ENCODE measurements around the gene SLC26A2.

SLC26A2 gene

DNA sequence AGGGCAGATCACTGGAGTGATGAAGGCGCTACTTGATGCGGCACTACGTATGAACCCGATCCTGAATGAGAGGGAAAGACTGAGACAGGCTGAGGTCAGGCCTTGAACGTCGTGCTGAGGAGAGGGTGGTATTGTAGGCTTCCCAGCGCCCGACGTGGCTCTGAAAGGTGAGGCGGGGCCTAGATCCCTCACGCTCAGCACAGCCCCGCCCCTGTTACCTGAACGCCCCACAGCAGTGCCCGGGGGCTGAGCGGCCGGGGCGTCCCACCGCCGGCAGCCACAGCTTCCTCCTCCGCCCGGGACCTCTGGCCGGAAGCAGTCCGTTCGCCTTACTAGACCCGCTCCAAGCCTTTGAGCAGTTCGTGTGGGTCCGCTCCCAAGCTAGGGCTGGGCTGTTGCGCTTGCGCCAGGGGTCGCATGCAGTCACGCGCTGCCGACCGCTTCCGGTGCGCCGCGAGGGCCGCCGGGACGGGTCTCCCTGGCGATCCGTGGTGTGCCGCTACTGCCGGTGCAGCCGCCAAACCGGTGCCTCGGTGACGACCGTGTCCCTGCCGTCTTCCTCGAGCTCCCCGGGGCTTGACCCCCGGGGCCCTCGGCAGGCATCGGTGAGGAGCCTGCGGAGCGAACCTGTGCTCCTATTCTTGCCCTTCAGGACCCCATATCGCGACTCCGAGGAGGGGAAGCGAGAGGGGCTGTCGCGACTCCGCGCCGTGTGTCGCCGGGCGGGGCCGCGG, 39.9 kb downstream of the SLC26A2 start, which contains the start of the genes HMGXB3 and TIGD6 (continued):
- TF ChIP-seq, protein P1, sequence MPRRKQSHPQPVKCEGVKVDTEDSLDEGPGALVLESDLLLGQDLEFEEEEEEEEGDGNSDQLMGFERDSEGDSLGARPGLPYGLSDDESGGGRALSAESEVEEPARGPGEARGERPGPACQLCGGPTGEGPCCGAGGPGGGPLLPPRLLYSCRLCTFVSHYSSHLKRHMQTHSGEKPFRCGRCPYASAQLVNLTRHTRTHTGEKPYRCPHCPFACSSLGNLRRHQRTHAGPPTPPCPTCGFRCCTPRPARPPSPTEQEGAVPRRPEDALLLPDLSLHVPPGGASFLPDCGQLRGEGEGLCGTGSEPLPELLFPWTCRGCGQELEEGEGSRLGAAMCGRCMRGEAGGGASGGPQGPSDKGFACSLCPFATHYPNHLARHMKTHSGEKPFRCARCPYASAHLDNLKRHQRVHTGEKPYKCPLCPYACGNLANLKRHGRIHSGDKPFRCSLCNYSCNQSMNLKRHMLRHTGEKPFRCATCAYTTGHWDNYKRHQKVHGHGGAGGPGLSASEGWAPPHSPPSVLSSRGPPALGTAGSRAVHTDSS (tag by site-specific recombination; IDR thresholded peaks at IDR 0.05), result no peak
- TF ChIP-seq, protein P2, sequence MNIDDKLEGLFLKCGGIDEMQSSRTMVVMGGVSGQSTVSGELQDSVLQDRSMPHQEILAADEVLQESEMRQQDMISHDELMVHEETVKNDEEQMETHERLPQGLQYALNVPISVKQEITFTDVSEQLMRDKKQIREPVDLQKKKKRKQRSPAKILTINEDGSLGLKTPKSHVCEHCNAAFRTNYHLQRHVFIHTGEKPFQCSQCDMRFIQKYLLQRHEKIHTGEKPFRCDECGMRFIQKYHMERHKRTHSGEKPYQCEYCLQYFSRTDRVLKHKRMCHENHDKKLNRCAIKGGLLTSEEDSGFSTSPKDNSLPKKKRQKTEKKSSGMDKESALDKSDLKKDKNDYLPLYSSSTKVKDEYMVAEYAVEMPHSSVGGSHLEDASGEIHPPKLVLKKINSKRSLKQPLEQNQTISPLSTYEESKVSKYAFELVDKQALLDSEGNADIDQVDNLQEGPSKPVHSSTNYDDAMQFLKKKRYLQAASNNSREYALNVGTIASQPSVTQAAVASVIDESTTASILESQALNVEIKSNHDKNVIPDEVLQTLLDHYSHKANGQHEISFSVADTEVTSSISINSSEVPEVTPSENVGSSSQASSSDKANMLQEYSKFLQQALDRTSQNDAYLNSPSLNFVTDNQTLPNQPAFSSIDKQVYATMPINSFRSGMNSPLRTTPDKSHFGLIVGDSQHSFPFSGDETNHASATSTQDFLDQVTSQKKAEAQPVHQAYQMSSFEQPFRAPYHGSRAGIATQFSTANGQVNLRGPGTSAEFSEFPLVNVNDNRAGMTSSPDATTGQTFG (tag by site-specific recombination; IDR thresholded peaks at IDR 0.05; ENCODE audit: borderline replicate concordance), result no peak
- TF ChIP-seq ZNF560 (tag by site-specific recombination; IDR thresholded peaks at IDR 0.05; ENCODE audit: borderline replicate concordance), result no peak
- TF ChIP-seq, protein P3, sequence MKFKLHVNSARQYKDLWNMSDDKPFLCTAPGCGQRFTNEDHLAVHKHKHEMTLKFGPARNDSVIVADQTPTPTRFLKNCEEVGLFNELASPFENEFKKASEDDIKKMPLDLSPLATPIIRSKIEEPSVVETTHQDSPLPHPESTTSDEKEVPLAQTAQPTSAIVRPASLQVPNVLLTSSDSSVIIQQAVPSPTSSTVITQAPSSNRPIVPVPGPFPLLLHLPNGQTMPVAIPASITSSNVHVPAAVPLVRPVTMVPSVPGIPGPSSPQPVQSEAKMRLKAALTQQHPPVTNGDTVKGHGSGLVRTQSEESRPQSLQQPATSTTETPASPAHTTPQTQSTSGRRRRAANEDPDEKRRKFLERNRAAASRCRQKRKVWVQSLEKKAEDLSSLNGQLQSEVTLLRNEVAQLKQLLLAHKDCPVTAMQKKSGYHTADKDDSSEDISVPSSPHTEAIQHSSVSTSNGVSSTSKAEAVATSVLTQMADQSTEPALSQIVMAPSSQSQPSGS (tag by site-specific recombination; IDR thresholded peaks at IDR 0.05; ENCODE audit: low read depth), result no peak
- no peak; the same call in 1 of the 2 replicates for TF ChIP-seq KLF10 (tag by site-specific recombination; IDR thresholded peaks at IDR 0.05)
- TF ChIP-seq ZNF501 (tag by site-specific recombination; IDR thresholded peaks at IDR 0.05), result peak; percentile 97; the same call in 1 of the 2 replicates
- TF ChIP-seq MYNN (tag by site-specific recombination; IDR thresholded peaks at IDR 0.05; ENCODE audit: borderline replicate concordance), result no peak
- TF ChIP-seq ZNF214 (tag by site-specific recombination; IDR thresholded peaks at IDR 0.05; ENCODE audit: borderline replicate concordance), result no peak
- TF ChIP-seq ZNF76 (tag by site-specific recombination; IDR thresholded peaks at IDR 0.05; ENCODE audit: borderline replicate concordance, low read depth), result peak; percentile 95
- TF ChIP-seq ZNF629 (tag by site-specific recombination; IDR thresholded peaks at IDR 0.05), result peak; percentile 67; the same call in 1 of the 2 replicates
- peak; percentile 66 for TF ChIP-seq EGR2 (tag by site-specific recombination; IDR thresholded peaks at IDR 0.05; ENCODE audit: low read depth)
- TF ChIP-seq, protein P4, sequence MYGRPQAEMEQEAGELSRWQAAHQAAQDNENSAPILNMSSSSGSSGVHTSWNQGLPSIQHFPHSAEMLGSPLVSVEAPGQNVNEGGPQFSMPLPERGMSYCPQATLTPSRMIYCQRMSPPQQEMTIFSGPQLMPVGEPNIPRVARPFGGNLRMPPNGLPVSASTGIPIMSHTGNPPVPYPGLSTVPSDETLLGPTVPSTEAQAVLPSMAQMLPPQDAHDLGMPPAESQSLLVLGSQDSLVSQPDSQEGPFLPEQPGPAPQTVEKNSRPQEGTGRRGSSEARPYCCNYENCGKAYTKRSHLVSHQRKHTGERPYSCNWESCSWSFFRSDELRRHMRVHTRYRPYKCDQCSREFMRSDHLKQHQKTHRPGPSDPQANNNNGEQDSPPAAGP (tag by site-specific recombination; IDR thresholded peaks at IDR 0.05), result peak; percentile 78; the same call in 1 of the 2 replicates
- TF ChIP-seq ZNF600 (tag by site-specific recombination; IDR thresholded peaks at IDR 0.05), result peak; percentile 87
- TF ChIP-seq ZNF239 (tag by site-specific recombination; IDR thresholded peaks at IDR 0.05), result no peak; the same call in 1 of the 2 replicates
- TF ChIP-seq ZNF747 (tag by site-specific recombination; IDR thresholded peaks at IDR 0.05), result no peak
- peak; percentile 90; the same call in 1 of the 2 replicates for TF ChIP-seq GLI4 (tag by site-specific recombination; IDR thresholded peaks at IDR 0.05)
- TF ChIP-seq KLF8 (tag by site-specific recombination; IDR thresholded peaks at IDR 0.05), result peak; percentile 86; the same call in 1 of the 2 replicates
- TF ChIP-seq GLIS1 (tag by site-specific recombination; IDR thresholded peaks at IDR 0.05), result peak; percentile 87
- TF ChIP-seq ZNF366 (tag by site-specific recombination; conservative IDR thresholded peaks at IDR 0.05), result no peak
- TF ChIP-seq SP3 (tag by site-specific recombination; IDR thresholded peaks at IDR 0.05), result peak; percentile 83
- TF ChIP-seq KLF7 (tag by site-specific recombination; IDR thresholded peaks at IDR 0.05; ENCODE audit: borderline replicate concordance), result peak; percentile 69; the same call in 1 of the 2 replicates
- no peak for TF ChIP-seq ZNF701 (tag by site-specific recombination; IDR thresholded peaks at IDR 0.05)
- TF ChIP-seq ZNF362 (tag by site-specific recombination; IDR thresholded peaks at IDR 0.05), result no peak
- peak; percentile 43; the same call in 1 of the 2 replicates for TF ChIP-seq ZBTB21 (tag by site-specific recombination; IDR thresholded peaks at IDR 0.05)
- no peak for TF ChIP-seq IKZF3 (tag by site-specific recombination; IDR thresholded peaks at IDR 0.05)
- TF ChIP-seq, protein P5, sequence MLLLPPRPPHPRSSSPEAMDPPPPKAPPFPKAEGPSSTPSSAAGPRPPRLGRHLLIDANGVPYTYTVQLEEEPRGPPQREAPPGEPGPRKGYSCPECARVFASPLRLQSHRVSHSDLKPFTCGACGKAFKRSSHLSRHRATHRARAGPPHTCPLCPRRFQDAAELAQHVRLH (tag by site-specific recombination; IDR thresholded peaks at IDR 0.05), result peak; percentile 79
- peak; percentile 46; the same call in 1 of the 2 replicates for TF ChIP-seq CTCF (tag by site-specific recombination; IDR thresholded peaks at IDR 0.05)
- TF ChIP-seq ZBTB8A (tag by site-specific recombination; IDR thresholded peaks at IDR 0.05), result peak; percentile 96
- TF ChIP-seq BCL11B (tag by site-specific recombination; IDR thresholded peaks at IDR 0.05; ENCODE audit: low read depth), result peak; percentile 93; the same call in 1 of the 2 replicates
- peak; percentile 77 for TF ChIP-seq ZBTB48 (tag by site-specific recombination; IDR thresholded peaks at IDR 0.05)

Measured in HEK293 (cell line).